Measurements from ENCODE around the gene LMBRD2.
"Not testable (repeated sequence)": the region's sequence is repeated elsewhere in the genome, so short reads cannot be mapped to it uniquely, and the experiment has no call there.

LMBRD2 gene

GRCh38 chr5:36160617-36161016 lies 8.9 kb upstream of the LMBRD2 start:
- no peak for DNase-seq

- no peak for DNase-seq
Observed at GRCh38 chr5:36158144-36158543, 6.5 kb upstream of the LMBRD2 start.

GRCh38 chr5:36156619-36157018 lies 4.9 kb upstream of the LMBRD2 start:
- peak; percentile 12 for DNase-seq

GRCh38 chr5:36156121-36156601 lies 4.5 kb upstream of the LMBRD2 start:
- peak; percentile 41 for DNase-seq

GRCh38 chr5:36155291-36155690 lies 3.6 kb upstream of the LMBRD2 start:
- no peak for DNase-seq

- DNase-seq, result no peak
Observed at GRCh38 chr5:36153726-36154125, 2.0 kb upstream of the LMBRD2 start.

GRCh38 chr5:36153298-36153677 lies 1.6 kb upstream of the LMBRD2 start:
- no peak for DNase-seq

GRCh38 chr5:36152324-36153297 lies 924 bp upstream of the LMBRD2 start:
- peak; percentile 33 for DNase-seq

GRCh38 chr5:36150676-36151433 lies 832 bp downstream of the LMBRD2 start:
- DNase-seq, result peak; percentile 52

GRCh38 chr5:36147681-36148080 lies 4.0 kb downstream of the LMBRD2 start:
- peak; percentile 37 for DNase-seq

GRCh38 chr5:36146390-36146789 lies 5.3 kb downstream of the LMBRD2 start:
- no peak for DNase-seq

GRCh38 chr5:36145311-36145710 lies 6.4 kb downstream of the LMBRD2 start:
- no peak for DNase-seq

GRCh38 chr5:36138900-36139683 lies 12.6 kb downstream of the LMBRD2 start:
- no peak for DNase-seq

GRCh38 chr5:36136581-36136980 lies 15.1 kb downstream of the LMBRD2 start:
- no peak for DNase-seq

- no peak for DNase-seq
Observed at GRCh38 chr5:36135988-36136387, 15.7 kb downstream of the LMBRD2 start.

- not testable (repeated sequence) for DNase-seq
Observed at GRCh38 chr5:36133009-36133408, 18.7 kb downstream of the LMBRD2 start.

- DNase-seq, result not testable (repeated sequence)
Observed at GRCh38 chr5:36129666-36130065, 22.0 kb downstream of the LMBRD2 start.

GRCh38 chr5:36128795-36129194 lies 22.9 kb downstream of the LMBRD2 start:
- DNase-seq, result no peak

GRCh38 chr5:36125868-36126267 lies 25.8 kb downstream of the LMBRD2 start:
- DNase-seq, result no peak

- no peak for DNase-seq
Observed at GRCh38 chr5:36111238-36111637, 40.4 kb downstream of the LMBRD2 start.

GRCh38 chr5:36108758-36109460 lies 42.8 kb downstream of the LMBRD2 start:
- no peak for DNase-seq

- no peak for DNase-seq
Observed at GRCh38 chr5:36105819-36106218, 45.9 kb downstream of the LMBRD2 start.
